SK-N-SH (cell line): ENCODE data around the gene FGF7.

ENCODE experiments used
- CHD2 ChIP-seq: fragments of 150-350 bp; IDR thresholded peaks from 2 replicates; pipeline ENCODE4 v1.6.1; 2018; ENCODE audit warnings: low read length; ENCODE audit not compliant: partially characterized antibody
- CTCF ChIP-seq: fragments of 200-600 bp; sonication (generic); IDR thresholded peaks from 2 replicates; pipeline ENCODE4 v1.6.1; 2017; ENCODE audit warnings: antibody characterized with exemption, mild to moderate bottlenecking, moderate library complexity
- EZH2phosphoT487 ChIP-seq: fragments of 200-600 bp; sonication (generic); IDR thresholded peaks from 2 replicates; pipeline ENCODE4 v1.6.1; 2017; ENCODE audit warnings: low read depth, mixed run types, mild to moderate bottlenecking, antibody characterized with exemption, moderate library complexity, borderline replicate concordance
- FOXM1 ChIP-seq: IDR thresholded peaks from 2 replicates; pipeline ENCODE4 v1.4.0; 2012; ENCODE audit warnings: low read depth, mild to moderate bottlenecking
- MXI1 ChIP-seq: IDR thresholded peaks from 2 replicates; pipeline ENCODE4 v1.6.1; 2012; ENCODE audit warnings: mild to moderate bottlenecking, low read depth, low read length, improper control_type of control experiment
- POLR2AphosphoS5 ChIP-seq: IDR thresholded peaks from 2 replicates; pipeline ENCODE4 v1.6.1; 2012; ENCODE audit warnings: low read depth, low read length
- RAD21 ChIP-seq: IDR thresholded peaks from 2 replicates; pipeline ENCODE4 v1.6.1; 2012; ENCODE audit warnings: mild to moderate bottlenecking, low read length
- RCOR1 ChIP-seq: fragments of 150-350 bp; IDR thresholded peaks from 2 replicates; pipeline ENCODE4 v1.6.1; 2017; ENCODE audit warnings: antibody characterized with exemption, low read length
- RFX5 ChIP-seq: IDR thresholded peaks from 2 replicates; pipeline ENCODE4 v1.6.1; 2012; ENCODE audit warnings: mild to moderate bottlenecking, improper control_type of control experiment, low read length
- SIN3A ChIP-seq: IDR thresholded peaks from 2 replicates; pipeline ENCODE4 v1.6.1; 2012; ENCODE audit warnings: low read depth, mild to moderate bottlenecking, low read length, moderate library complexity, borderline replicate concordance
- TCF12 ChIP-seq: IDR thresholded peaks from 2 replicates; pipeline ENCODE4 v1.4.0; 2012
- USF1 ChIP-seq: IDR thresholded peaks from 2 replicates; pipeline ENCODE4 v1.4.0; 2012; ENCODE audit warnings: low read depth, borderline replicate concordance

- no peak for TF ChIP-seq RCOR1
- no peak for TF ChIP-seq CTCF
- no peak for TF ChIP-seq RAD21
- no peak for TF ChIP-seq CHD2
- TF ChIP-seq MXI1, result no peak
- TF ChIP-seq SIN3A, result no peak
- no peak for TF ChIP-seq RFX5
- TF ChIP-seq TCF12, result no peak
- TF ChIP-seq FOXM1, result no peak
- no peak for TF ChIP-seq POLR2AphosphoS5
- TF ChIP-seq EZH2phosphoT487, result no peak
- TF ChIP-seq USF1, result no peak
Measured at GRCh38 chr15:49530092-49530491, 107.0 kb downstream of the FGF7 start.
